IMR-90 (cell line): ENCODE data around the gene BNIP5. TPM values are rescaled to one million over a fixed set of nuclear protein-coding genes. Genes with fewer than 3 reads are reported as not detected.

ENCODE experiments used
- ATAC-seq: fragments of 200-7000 bp; cut with Tn5 transposase; 2 replicates; pipeline ENCODE4 v1.9.1; 2020; ENCODE audit warnings: low read depth, mild to moderate bottlenecking, moderate library complexity
- BruUV-seq: library from RNA; stranded (reverse); fragments of 400-500 nt; replicated peaks from 2 replicates; lab custom pipeline; 2021; lab: Mats Ljungman, UMichigan
- CTCF ChIA-PET: fragments of 300-600 bp; formaldehyde crosslinking; extraction: SDS; loops from one replicate; lab custom pipeline; 2021; ENCODE audit warnings: antibody characterized with exemption; lab: Yijun Ruan, JAX
- POLR2A ChIA-PET: fragments of 300-600 bp; sonication (Branson Sonifier 250); formaldehyde crosslinking; loops from one replicate; lab custom pipeline; 2022; ENCODE audit warnings: antibody characterized with exemption; ENCODE audit not compliant: unreplicated experiment; lab: Charles Lee
- DNase-seq: peaks from one replicate; pipeline ENCODE4 v3.0.0; 2013
- H2AFZ ChIP-seq: replicated peaks from 2 replicates; pipeline ENCODE3; 2013; ENCODE audit warnings: low read length, mild to moderate bottlenecking; ENCODE audit not compliant: poor library complexity
- H2AK5ac ChIP-seq: 2 replicates; pipeline ENCODE4 v1.6.1; 2013; ENCODE audit warnings: low read depth, low read length, inconsistent platforms
- H2AK9ac ChIP-seq: replicated peaks from 2 replicates; pipeline ENCODE3; 2013; ENCODE audit warnings: mild to moderate bottlenecking, low read depth, low read length, moderate library complexity; ENCODE audit not compliant: poor library complexity
- H2BK120ac ChIP-seq: 2 replicates; pipeline ENCODE4 v1.6.1; 2013; ENCODE audit warnings: low read depth, low read length, inconsistent platforms
- H2BK15ac ChIP-seq: 3 replicates; pipeline ENCODE4 v1.6.1; 2013; ENCODE audit warnings: low read depth, low read length, inconsistent platforms
- H2BK20ac ChIP-seq: 2 replicates; pipeline ENCODE4 v1.6.1; 2013; ENCODE audit warnings: low read depth, mild to moderate bottlenecking, inconsistent platforms, low read length, moderate library complexity
- H2BK5ac ChIP-seq: 2 replicates; pipeline ENCODE4 v1.6.1; 2013; ENCODE audit warnings: mild to moderate bottlenecking, low read depth, low read length, inconsistent platforms; ENCODE audit not compliant: poor library complexity, severe bottlenecking
- H3K14ac ChIP-seq: replicated peaks from 2 replicates; pipeline ENCODE4 v1.6.1; 2013; ENCODE audit warnings: low read depth, low read length, inconsistent platforms
- H3K18ac ChIP-seq: 2 replicates; pipeline ENCODE4 v1.6.1; 2013; ENCODE audit warnings: low read depth, low read length, control low read depth
- H3K23ac ChIP-seq: 2 replicates; pipeline ENCODE4 v1.6.1; 2013; ENCODE audit warnings: low read depth, low read length, inconsistent platforms
- H3K27ac ChIP-seq: 2 replicates; pipeline ENCODE4 v1.5.1; 2013; ENCODE audit warnings: mild to moderate bottlenecking, control low read depth, low read length; ENCODE audit not compliant: insufficient read depth
- H3K27me3 ChIP-seq: 2 replicates; pipeline ENCODE4 v1.6.1; 2013; ENCODE audit warnings: low read length; ENCODE audit not compliant: control insufficient read depth, insufficient read depth
- H3K36me3 ChIP-seq: 2 replicates; pipeline ENCODE4 v1.6.1; 2013; ENCODE audit warnings: low read length, mixed read lengths; ENCODE audit not compliant: control insufficient read depth, insufficient read depth
- H3K4ac ChIP-seq: 2 replicates; pipeline ENCODE4 v1.6.1; 2013; ENCODE audit warnings: low read depth, low read length, inconsistent platforms
- H3K4me1 ChIP-seq: 2 replicates; pipeline ENCODE4 v1.6.1; 2013; ENCODE audit warnings: low read length, mixed read lengths; ENCODE audit not compliant: control insufficient read depth, insufficient read depth
- H3K4me2 ChIP-seq: 2 replicates; pipeline ENCODE4 v1.6.1; 2013; ENCODE audit warnings: low read depth, mild to moderate bottlenecking, control low read depth, low read length, moderate library complexity
- H3K4me3 ChIP-seq: 2 replicates; pipeline ENCODE4 v1.5.1; 2013; ENCODE audit warnings: low read depth, mild to moderate bottlenecking, control low read depth, low read length, moderate library complexity; ENCODE audit not compliant: insufficient read depth
- H3K56ac ChIP-seq: 2 replicates; pipeline ENCODE4 v1.6.1; 2013; ENCODE audit warnings: low read length, inconsistent platforms; ENCODE audit not compliant: insufficient read depth; ENCODE audit errors: extremely low read depth
- H3K79me1 ChIP-seq, 2 experiments: 2 replicates each; pipeline ENCODE4 v1.6.1; 2013; ENCODE audit warnings: low read length in 2 of 2, inconsistent platforms in 1 of 2, low read depth in 1 of 2
- H3K9ac ChIP-seq: 2 replicates; pipeline ENCODE4 v1.6.1; 2013; ENCODE audit warnings: low read depth, low read length, control low read depth
- H3K9me1 ChIP-seq: 2 replicates; pipeline ENCODE4 v1.6.1; 2013; ENCODE audit warnings: low read length, inconsistent platforms; ENCODE audit not compliant: insufficient read depth
- H3K9me3 ChIP-seq: 2 replicates; pipeline ENCODE4 v1.6.1; 2013; ENCODE audit warnings: low read length; ENCODE audit not compliant: control insufficient read depth, insufficient read depth
- H4K20me1 ChIP-seq: 2 replicates; pipeline ENCODE4 v1.6.1; 2013; ENCODE audit warnings: low read length, inconsistent platforms; ENCODE audit not compliant: insufficient read depth
- H4K5ac ChIP-seq: 2 replicates; pipeline ENCODE4 v1.6.1; 2013; ENCODE audit warnings: mild to moderate bottlenecking, low read depth, low read length, control low read depth
- H4K8ac ChIP-seq, 2 experiments: 2 replicates each; pipeline ENCODE4 v1.6.1; 2013; ENCODE audit warnings: low read depth in 2 of 2, low read length in 2 of 2, control low read depth in 1 of 2, inconsistent platforms in 1 of 2
- H4K91ac ChIP-seq: 2 replicates; pipeline ENCODE4 v1.6.1; 2013; ENCODE audit warnings: low read depth, low read length, inconsistent platforms; ENCODE audit not compliant: insufficient read depth
- BHLHE40 ChIP-seq: fragments of 150-350 bp; IDR thresholded peaks from 2 replicates; pipeline ENCODE4 v1.6.1; 2016; ENCODE audit warnings: mild to moderate bottlenecking, low read depth, low read length
- CEBPB ChIP-seq: IDR thresholded peaks from 2 replicates; pipeline ENCODE4 v1.6.1; 2012; ENCODE audit warnings: low read depth, low read length, improper control_type of control experiment
- ELK1 ChIP-seq: fragments of 150-350 bp; IDR thresholded peaks from 2 replicates; pipeline ENCODE4 v1.6.1; 2016; ENCODE audit warnings: low read depth, mild to moderate bottlenecking, low read length, moderate library complexity, borderline replicate concordance
- FOS ChIP-seq: fragments of 150-350 bp; IDR thresholded peaks from 2 replicates; pipeline ENCODE4 v1.6.1; 2016; ENCODE audit warnings: low read depth, low read length
- MAFK ChIP-seq: IDR thresholded peaks from 2 replicates; pipeline ENCODE4 v1.6.1; 2012; ENCODE audit warnings: low read depth, low read length, improper control_type of control experiment
- POLR2A ChIP-seq: IDR thresholded peaks from 2 replicates; pipeline ENCODE4 v1.6.1; 2012; ENCODE audit warnings: mild to moderate bottlenecking, low read depth, low read length
- RAD21 ChIP-seq: IDR thresholded peaks from 2 replicates; pipeline ENCODE4 v1.6.1; 2012; ENCODE audit warnings: low read length, improper control_type of control experiment
- RCOR1 ChIP-seq: IDR thresholded peaks from 2 replicates; pipeline ENCODE4 v1.6.1; 2012; ENCODE audit warnings: mild to moderate bottlenecking, low read length, improper control_type of control experiment; ENCODE audit not compliant: insufficient replicate concordance
- RFX5 ChIP-seq: IDR thresholded peaks from 2 replicates; pipeline ENCODE4 v1.8.0; 2012; ENCODE audit warnings: low read depth, mild to moderate bottlenecking, low read length, moderate library complexity
- USF2 ChIP-seq: fragments of 150-350 bp; IDR thresholded peaks from 2 replicates; pipeline ENCODE4 v1.6.1; 2017; ENCODE audit warnings: mild to moderate bottlenecking, antibody characterized with exemption, low read length, low read depth
- WGBS, 2 experiments: methylation state at CpG; one replicate each; pipeline versions ENCODE4 v1.1.5 to v1.1.7; 2013; ENCODE audit warnings: missing lambda C conversion rate in 2 of 2; ENCODE audit not compliant: insufficient read length in 1 of 2; ENCODE audit errors: extremely low coverage in 2 of 2; 5-methylcytosine and 5-hydroxymethylcytosine counted together
- dilution Hi-C: fragments of 300-500 bp; cut with HindIII; formaldehyde crosslinking; loops from one replicate; pipeline ENCODE4 v1.14.3; 2018; ENCODE audit warnings: low sequenced_read_pairs; ENCODE audit not compliant: unreplicated experiment
- in situ Hi-C: fragments of 300-500 bp; cut with MboI; formaldehyde crosslinking; loops from 3 replicates; pipeline ENCODE4 v1.14.3; 2019; ENCODE audit warnings: low sequenced_read_pairs, inconsistent platforms, mixed read lengths
- intact Hi-C: fragments of 100-400 bp; cut with micrococcal nuclease; formaldehyde crosslinking; loops from 2 replicates; pipeline ENCODE4 v1.10.0; 2022
- polyA plus RNA-seq, 3 experiments: library from polyadenylated mRNA; depleted of rRNA; stranded (reverse); fragments of >200 nt; gene quantifications; 2 replicates each; pipeline ENCODE4 v1.2.3, GENCODE V29; 2012; ENCODE audit warnings: low replicate concordance in 1 of 3
- total RNA-seq: library from RNA; depleted of rRNA; stranded (reverse); fragments of >200 nt; gene quantifications from 2 replicates; pipeline ENCODE4 v1.2.3, GENCODE V29; 2012

The BNIP5 gene
- total and polyA plus RNA-seq, 2 of the 4 experiments (the other 2 are of a cell fraction), result not detected

- no peak overlapping the region for H2BK15ac ChIP-seq
- H3K9ac ChIP-seq, result no peak overlapping the region
- ChIA-PET POLR2A (interaction anchor here (0.5 to 0.6 kb wide), 2 partner anchors 47 to 80 kb away, joined by 3 read pairs; no protein-coding TSS in a partner anchor), CTCF (no interaction called here)
- WGBS, 2 experiments, result 75% methylated on average over 9 of the region's 13 CpGs; no CpG with 5 or more reads in 1 of the 2 experiments
- no peak overlapping the region for H3K4me3 ChIP-seq
- H3K18ac ChIP-seq, result no peak overlapping the region
- dilution Hi-C loops, result no loop called here
- intact Hi-C loops, result no loop called here
- no peak for TF ChIP-seq FOS
- TF ChIP-seq USF2, result no peak
- no peak for TF ChIP-seq ELK1
- TF ChIP-seq RAD21, result no peak
- no peak for TF ChIP-seq POLR2A
- TF ChIP-seq RFX5, result no peak
- no peak for TF ChIP-seq MAFK
- no peak for TF ChIP-seq BHLHE40
- TF ChIP-seq CEBPB, result no peak
- no peak for TF ChIP-seq RCOR1
- no peaks in the 10 kb centered on the region for H3K9me3 ChIP-seq
- BruUV-seq, result no TSS peak
- H4K8ac ChIP-seq, result no peak overlapping the region
- ATAC-seq, result no peak
- DNase-seq, result no peak
- no peak overlapping the region for H3K27ac ChIP-seq
- H3K56ac ChIP-seq, result no peak overlapping the region
- no peak overlapping the region for H2AFZ ChIP-seq
- no peaks in the 10 kb centered on the region for H3K4me1 ChIP-seq
- no peak overlapping the region for H2AK5ac ChIP-seq
- no peaks in the 10 kb centered on the region for H4K20me1 ChIP-seq
- in situ Hi-C loops, result no loop called here
- H3K79me1 ChIP-seq, result no peaks in the 10 kb centered on the region
- no peak overlapping the region for H3K23ac ChIP-seq
- H3K14ac ChIP-seq, result no peak overlapping the region
- no peak overlapping the region for H3K4ac ChIP-seq
- peaks cover 66% of the 10 kb centered on the region for H3K27me3 ChIP-seq
- H2BK5ac ChIP-seq, result no peak overlapping the region
- H2BK20ac ChIP-seq, result no peak overlapping the region
- H3K36me3 ChIP-seq, result no peaks in the 10 kb centered on the region
- H2AK9ac ChIP-seq, result no peak overlapping the region
- H3K4me2 ChIP-seq, result no peak overlapping the region
- no peaks in the 10 kb centered on the region for H3K9me1 ChIP-seq
- no peak overlapping the region for H4K91ac ChIP-seq
- H2BK120ac ChIP-seq, result no peak overlapping the region
- no peak overlapping the region for H4K5ac ChIP-seq
These were observed 59.8 kb downstream of the BNIP5 start for GRCh38 chr6:36276581-36277536.
